ENCODE measurements around the gene MCRIP2.

GRCh38 chr16:654034-654433, 12.4 kb downstream of the MCRIP2 start:
- TF ChIP-seq EZH2 (IDR thresholded peaks at IDR 0.05; ENCODE audit: insufficient read depth, low read length): no peak
- TF ChIP-seq CTCF (IDR thresholded peaks at IDR 0.05; ENCODE audit: insufficient read depth, low read depth, low read length): no peak

Data from astrocyte (in vitro differentiated cells and primary cell).